GM19035 (cell line): ENCODE results near the gene BHMT.
"Not testable (repeated sequence)": the region's sequence is repeated elsewhere in the genome, so short reads cannot be mapped to it uniquely, and the experiment has no call there.

ENCODE experiments used
- ATAC-seq: cut with Tn5 transposase; IDR thresholded peaks from one replicate; pipeline ENCODE4 v1.9.1; 2021; ENCODE audit not compliant: unreplicated experiment

The BHMT gene

DNA sequence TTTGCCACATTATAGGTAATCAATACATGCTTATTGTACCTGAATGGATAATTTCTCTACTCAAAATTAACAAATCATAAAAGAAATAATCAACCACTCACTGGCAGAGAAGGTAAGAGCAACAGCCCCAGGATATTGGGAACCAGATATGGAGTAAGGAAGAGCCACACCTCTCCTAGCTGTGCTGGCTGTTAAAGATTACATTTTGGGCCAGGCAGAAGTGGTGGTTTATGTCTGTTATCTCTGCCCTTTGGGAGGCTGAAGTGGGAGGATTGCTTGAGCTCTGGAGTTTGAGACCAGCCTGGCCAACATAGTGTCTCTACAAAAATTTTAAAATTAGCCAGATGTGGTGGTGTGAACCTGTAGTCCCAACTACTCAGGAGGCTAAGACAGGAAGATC lies 56.4 kb downstream of the BHMT start:
- ATAC-seq: no peak

DNA sequence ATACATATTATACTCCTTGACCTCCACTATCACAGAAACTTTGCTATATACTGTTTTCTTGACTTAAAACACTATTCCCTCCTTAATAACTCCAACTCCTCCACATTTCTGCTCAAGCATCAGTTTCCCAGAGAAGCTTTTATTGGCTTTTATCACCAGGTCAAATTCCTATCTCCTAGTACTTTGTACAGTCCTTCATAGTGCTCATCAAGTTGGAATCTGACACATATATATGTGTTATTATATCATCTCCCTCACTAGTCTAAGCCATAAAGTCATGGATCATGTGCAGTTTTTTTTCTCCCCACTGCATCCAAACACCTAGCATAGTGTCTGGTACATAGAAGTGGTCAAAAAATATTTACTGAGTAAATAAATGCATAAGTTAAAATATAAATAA lies 59.1 kb downstream of the BHMT start:
- ATAC-seq: no peak

DNA sequence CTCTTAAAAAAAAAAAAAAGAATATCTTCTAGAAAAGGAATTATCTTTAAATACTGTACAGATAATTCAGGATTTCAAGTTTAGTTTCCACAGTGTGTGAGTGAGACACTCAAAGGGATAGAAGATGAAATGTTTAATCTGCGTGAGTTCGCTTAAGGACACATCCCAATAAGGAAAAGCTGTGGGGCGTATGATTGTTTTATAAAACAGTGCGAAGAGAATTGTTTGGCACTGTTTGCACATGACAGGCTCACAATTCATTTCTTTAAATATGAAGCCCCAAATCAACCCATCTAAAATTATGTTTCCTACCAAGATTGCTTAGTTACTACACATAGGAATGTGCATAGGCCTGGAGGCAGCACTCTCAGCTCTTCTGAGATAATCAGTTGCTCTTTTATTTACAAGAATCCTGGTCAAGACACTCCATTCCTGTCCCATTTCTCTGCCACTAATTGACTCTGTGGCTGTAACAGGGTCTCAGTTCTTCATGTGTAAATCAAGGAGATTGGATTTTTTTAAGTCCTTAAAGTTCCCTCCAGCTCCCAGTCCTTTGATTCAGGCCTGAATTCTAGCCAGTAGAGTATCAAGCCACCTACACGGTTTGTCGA lies 60.1 kb downstream of the BHMT start:
- ATAC-seq: no peak

DNA sequence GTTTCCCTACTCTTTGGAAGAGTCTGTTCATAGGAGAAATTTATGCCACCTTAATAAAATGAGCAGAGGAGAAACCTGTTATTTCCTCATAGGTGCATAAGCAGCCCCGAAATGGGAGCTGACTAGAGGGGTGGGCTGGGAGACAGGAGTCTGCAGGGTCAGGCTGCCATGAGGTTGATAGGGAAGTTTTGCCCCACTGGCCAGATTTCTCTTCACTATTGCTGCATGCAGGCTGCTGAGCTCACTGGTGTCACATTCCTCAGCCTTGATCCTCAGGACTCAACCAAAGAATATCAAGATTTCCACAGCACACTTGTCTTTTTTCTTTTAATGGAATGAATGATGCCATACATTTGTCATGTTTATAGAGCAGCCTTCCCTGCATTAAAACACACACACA lies 60.7 kb downstream of the BHMT start:
- no peak for ATAC-seq

DNA sequence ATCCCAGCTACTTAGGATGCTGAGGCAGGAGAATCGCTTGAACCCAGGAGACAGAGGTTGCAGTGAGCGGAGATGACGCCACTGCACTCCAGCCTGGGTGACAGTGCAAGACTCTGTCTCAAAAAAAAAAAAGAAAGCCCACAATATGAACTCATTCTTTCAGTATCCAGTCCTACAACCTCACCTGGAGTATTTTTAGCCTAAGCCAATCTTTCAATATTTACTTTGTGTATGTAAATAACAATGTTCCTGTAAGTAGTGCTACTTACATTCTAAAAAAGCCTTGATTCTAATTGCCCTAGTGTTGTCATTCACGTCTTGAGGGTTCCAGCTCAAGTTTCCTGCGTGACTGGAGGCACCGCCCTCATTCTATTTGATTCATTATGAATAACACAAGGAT lies 62.0 kb downstream of the BHMT start:
- no peak for ATAC-seq

DNA sequence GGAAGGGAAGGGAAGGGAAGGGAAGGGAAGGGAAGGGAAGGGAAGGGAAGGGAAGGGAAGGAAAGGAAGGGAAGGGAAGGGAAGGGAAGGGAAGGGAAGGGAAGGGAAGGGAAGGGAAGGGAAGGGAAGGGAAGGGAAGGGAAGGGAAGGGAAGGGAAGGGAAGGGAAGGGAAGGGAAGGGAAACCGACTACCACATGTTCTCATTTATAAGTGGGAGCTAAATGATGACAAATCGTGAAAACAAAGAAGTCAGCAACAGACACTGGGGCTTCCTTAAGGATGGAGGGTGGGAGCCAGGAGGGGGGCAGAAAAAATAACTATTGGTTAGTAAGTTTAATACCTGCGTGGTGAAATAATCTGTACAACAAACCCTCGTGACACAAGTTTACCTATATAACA lies 68.8 kb downstream of the BHMT start:
- ATAC-seq: not testable (repeated sequence)

DNA sequence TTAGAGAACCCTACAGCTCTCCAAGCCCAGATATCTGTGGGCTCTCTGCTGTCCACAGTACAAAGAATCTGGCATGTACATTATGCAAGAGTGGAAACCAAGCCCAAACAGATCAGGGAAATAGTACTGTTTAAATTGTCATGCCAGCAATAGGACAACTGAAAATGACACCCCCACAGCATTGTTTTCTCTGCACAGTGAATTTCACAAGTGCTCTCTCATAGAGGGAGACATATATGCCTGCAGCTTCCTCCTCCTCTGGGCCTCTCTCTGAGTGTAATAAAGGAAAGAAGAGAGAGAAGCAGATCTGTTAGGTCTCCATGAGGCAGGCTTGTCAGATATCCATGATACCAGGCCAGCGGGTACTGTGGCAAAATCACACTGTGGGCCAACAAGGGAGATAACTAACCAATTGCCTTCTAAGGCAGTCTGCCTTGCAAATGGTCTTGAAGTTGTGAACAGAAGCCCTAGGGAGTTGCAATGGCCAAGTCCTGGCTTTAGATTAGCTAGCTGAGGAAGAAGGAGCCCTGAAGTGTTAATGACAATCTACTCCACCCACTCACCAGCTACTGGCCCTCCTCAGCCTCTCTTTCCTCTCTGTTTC lies 69.9 kb downstream of the BHMT start:
- no peak for ATAC-seq
